Stimulated activated naive CD4-positive, alpha-beta T cell treated with Interleukin-2 at 50 U/mL for 16 hours (primary cell): ENCODE results near the gene VPS33B.
"Not testable (repeated sequence)": the region's sequence is repeated elsewhere in the genome, so short reads cannot be mapped to it uniquely, and the experiment has no call there.

Experiments
- DNase-seq: peaks from one replicate; lab custom pipeline; 2025; lab: John Stamatoyannopoulos, UW

The VPS33B gene

GRCh38 chr15:91022075-91022831 is at the start of gene VPS33B:
Gene VPS33B (minus strand): TSS chr15:91022594. CDS start chr15:91022249, 345 bp downstream.
- DNase-seq: peak; percentile 71

- DNase-seq: no peak
Measured at GRCh38 chr15:91072161-91072560, 49.8 kb upstream of the VPS33B start.

DNA sequence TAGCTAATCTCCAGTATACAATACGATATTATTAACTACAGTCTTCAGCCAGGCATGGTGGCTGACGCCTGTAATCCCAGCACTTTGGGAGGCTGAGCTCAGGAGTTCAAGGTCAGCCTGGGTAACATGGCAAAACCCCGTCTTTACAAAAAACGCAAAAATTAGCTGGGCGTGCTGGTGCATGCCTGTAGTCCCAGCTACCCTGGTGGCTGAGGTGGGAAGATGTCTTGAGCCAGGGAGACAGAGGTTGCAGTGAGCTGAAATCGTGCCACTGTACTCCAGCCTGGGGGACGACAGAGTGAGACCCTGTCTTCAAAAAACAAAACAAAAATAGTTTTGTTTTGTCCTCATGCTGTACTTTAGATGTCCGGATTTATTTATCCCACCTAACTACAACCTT is 48.5 kb upstream of the VPS33B start:
- DNase-seq: no peak

GRCh38 chr15:91068966-91069365 is 46.6 kb upstream of the VPS33B start:
- DNase-seq: no peak

DNA sequence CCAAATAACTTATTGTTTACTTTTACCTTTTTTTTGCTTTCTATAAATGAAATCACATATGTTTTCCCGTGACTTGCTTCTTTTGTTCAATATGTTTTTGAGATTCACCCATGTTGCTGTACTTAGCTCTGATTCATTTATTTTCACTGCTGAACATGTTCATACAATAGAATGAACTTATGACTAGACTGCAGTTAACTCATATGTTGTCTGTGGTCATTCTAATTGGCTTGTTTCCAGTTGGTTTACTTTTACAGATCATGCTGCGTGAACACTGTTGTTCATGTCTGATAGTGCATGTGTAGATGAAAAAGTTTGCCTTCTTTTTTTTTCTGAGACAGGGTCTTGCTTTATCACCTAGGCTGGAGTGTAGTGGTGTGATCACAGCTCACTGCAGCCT is 46.0 kb upstream of the VPS33B start:
- no peak for DNase-seq

- DNase-seq: no peak
Measured at GRCh38 chr15:91067036-91067435, 44.6 kb upstream of the VPS33B start.

DNA sequence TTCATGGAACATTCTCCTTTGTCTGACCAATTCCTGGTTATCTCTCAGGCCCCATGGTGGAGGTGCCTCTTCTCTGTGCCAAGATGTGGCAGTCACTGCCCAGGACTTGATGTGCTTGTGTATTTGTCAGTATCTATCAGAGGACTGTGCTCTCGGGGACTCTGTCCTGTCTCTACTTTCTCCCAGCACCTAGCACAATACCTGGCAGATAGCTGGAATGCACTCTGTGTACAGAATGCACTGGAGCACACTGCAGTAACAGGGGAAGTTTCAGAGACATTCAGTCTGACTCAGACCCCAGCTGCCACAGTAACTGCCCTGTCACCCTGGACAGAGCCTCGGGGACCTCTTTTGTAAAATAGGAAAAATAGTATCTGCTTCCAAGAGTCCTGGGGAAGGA is 43.1 kb upstream of the VPS33B start:
- no peak for DNase-seq

DNA sequence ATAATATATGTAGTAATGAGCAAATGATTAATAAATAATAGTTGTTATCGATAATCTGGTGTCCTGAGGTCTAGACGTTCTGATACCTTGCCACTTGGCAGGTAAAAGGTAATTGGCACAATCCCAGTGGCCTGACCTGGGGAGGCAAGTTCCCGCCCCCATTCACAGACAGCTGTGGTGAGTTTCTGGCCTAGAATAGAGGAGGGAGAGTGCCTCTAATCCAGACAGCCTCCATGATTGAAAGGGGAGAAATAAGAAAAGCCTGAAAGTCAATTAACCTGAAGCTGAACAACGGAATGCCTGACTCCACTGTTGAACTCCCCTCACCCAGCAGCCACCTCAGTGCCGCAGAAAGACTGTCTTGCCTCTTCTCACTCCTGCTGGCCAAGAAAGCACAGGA is 39.6 kb upstream of the VPS33B start:
- no peak for DNase-seq

- no peak for DNase-seq
Measured at GRCh38 chr15:91061230-91061629, 38.8 kb upstream of the VPS33B start.

- peak; percentile 2 for DNase-seq
Measured at GRCh38 chr15:91055548-91056331, 33.3 kb upstream of the VPS33B start.

- no peak for DNase-seq
Measured at GRCh38 chr15:91054816-91055215, 32.4 kb upstream of the VPS33B start.

DNA sequence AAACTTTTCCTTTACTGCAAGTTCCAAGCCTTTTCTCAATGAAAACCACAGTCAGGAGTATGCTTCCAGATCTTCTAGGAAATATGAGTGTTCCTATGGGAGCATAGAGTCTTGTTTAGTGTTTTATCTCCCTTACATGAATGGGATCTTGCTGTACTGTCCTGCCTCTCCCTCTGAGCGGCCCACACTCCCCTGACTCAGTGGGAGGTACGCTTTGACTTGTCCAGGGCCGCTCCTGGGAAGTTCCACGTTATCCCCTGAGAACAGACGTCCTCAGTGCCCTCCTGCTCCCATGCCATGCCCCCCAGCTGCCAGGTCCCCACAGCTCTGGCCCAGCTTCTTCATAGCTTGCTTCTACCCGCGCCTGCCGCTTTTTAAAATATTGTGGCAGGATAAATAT is 28.9 kb upstream of the VPS33B start:
- no peak for DNase-seq

DNA sequence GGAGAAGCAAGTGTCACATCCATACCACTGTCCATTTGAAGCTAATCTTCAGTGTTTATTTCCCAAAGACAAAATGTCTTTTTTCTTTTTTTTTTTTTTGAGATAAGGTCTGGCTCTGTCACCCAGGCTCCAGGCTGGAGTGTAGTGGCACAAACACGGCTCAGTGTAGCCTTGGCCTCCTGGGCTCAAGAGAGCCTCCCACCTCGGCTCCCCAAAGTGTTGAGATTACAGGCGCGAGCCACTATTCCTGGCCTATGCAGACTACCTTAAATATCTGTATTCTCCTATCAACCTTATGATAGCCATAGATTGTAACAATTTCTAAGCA is 27.7 kb upstream of the VPS33B start:
- no peak for DNase-seq

GRCh38 chr15:91049378-91050127 is 27.2 kb upstream of the VPS33B start:
- peak; percentile 18 for DNase-seq

DNA sequence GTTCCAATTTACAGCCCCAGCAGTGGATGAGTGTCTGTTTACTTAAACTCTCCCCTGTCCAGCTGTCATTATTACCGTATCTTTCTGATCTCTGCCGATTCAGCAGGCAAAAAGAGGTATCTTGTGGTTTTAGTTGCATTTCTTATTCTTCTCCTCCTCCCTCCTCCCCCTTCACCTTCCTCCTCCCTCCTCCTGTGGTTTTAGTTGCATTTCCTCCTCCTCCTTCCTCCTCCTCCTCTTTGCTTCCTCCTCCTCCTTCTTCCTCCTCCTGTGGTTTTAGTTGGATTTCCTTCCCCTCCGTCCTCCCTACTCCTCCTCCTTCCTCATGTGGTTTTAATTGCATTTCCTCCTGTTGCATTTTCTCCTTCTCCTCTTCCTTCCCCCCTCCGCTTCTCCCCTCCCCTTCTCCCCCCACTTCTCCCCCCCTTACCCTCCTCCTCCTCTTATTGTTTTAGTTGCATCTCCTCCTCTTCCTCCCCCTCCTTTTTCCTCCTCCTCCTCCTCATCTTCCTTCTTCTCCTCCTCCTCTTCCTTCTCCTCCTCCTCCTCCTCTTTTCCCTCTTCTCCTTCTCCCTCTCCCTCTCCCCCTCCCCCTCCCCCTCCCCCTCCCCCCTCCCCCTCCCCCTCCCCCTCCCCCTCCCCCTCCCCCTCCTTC is 25.3 kb upstream of the VPS33B start:
- DNase-seq: no peak

DNA sequence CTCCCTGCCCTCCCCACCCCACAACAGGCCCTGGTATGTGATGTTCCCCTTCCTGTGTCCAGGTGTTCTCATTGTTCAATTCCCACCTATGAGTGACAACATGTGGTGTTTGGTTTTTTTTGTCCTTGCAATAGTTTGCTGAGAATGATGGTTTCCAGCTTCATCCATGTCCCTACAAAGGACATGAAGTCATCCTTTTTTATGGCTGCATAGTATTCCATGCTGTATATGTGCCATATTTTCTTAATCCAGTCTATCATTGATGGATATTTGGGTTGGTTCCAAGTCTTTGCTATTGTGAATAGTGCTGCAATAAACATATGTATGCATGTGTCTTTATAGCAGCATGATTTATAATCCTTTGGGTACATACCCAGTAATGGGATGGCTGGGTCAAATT is 23.7 kb upstream of the VPS33B start:
- not testable (repeated sequence) for DNase-seq

DNA sequence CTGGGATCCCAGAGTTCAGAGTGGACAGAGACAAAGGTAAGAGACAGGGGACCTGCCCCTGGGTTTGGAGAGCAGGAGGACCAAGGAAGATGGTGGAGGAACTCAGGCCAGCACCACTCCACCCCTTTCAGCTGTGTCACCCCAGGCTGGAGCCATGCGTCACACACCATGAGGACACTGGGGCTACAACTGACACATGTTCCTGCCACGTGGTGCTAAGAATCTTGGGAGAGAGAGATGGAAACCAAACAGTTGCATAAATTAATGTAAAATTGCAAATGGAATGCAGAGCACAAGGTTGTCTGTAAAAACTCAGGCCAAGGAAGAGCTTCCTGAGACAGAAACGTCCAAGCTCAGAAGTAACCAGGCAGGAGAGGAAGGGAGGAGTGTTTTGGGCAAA is 22.7 kb upstream of the VPS33B start:
- no peak for DNase-seq

DNA sequence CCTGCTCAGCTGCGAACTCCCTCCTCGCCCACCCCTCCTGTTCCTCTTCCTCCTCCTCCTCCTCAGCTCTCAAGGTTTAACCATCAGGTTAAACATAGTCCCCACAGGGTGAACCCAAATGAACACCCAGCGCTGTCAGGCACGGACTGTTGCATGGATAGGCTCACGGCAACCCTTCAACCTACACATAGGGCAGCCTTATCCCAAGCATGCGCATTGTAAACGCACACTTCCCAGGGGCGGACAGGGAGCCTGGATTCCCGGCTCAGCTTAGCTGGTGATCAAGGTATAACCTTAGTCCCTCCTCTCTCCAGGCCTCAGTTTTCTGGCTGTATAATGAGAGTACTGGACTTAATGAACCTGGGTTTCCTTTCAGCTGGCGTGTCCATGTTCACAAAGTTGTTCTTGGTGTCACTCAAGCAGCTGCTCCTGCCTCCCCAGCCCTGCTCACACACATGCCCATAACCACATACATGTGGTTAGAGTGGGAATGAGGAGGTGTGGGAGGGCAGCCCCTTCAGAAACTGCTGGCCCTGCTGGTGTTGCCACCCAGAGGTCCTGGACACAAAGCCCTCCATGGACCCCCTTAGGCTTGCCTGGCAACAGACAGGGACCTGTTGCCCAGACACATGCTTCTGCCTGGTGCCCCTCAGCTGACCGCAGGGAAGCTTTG is 20.9 kb upstream of the VPS33B start:
- DNase-seq: no peak

- no peak for DNase-seq
Measured at GRCh38 chr15:91040856-91041255, 18.5 kb upstream of the VPS33B start.

DNA sequence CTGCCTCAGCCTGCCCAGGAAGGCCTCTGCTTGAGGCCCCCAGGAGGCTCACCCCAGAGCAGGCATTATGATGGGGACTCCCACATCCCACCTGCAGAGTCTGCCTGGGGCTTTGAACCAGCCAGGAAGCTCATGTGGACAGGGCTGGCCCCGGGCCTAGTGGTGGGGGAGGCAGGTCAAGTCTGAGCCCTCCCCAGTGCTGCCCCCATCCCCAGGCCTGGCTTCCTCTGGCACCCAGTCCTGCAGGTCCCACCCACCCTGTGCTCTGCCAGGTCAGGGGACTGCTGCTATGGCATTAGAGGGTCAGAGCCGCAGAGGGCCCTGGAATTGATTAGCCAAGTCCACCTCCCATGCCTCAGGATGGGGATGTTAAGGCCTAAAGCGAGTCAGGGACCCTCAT is 17.6 kb upstream of the VPS33B start:
- DNase-seq: no peak

DNA sequence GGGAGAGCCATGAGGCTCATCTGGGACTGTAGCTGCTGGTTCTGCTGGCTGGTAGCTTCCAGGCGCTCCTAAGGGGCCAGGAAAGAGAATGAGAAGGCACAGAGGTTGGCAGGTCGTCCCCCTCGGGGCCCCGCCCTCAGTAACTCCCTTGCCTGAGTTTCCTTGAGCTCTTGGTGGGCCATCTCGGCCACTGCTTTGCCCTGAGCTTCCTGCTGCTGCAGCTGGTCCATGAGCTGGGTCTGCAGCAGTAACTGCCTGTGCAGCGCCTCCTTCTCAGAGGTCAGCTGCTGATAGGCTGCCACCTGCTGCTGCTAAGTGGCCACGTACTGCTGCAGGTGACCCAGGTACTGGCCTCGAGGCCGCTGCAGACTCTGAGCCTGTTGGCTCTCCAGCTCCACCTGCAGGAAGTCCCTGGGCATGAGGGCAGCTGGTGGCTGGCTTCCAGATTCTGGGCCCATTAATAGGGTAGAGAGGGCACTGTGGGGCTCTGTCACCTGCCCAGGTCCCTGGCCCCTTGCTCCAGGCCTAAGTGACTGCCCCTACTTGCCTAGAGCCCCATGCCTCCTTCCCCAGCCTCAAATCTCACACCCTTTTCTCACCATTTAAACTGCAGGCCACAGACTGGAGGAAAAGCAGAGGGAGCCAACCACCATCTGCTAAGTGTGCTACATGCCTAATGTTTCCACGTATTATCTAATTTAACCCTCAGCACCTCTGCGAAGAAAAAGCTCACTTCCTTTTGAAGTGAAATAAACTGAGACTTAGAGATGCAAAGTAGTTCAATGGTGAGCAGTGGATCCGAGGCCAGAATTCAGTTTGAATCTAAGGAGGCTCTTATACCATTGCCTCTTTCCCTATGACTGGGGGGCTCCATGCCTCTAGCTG is 10.8 kb upstream of the VPS33B start:
- peak; percentile 25 for DNase-seq
